Activated CD4-positive, CD25-positive, alpha-beta regulatory T cell (primary cell): ENCODE data around the gene CCNE1.

Experiments used
- DNase-seq, 4 experiments: peaks; one replicate each; lab custom pipeline; 2025; lab: John Stamatoyannopoulos, UW

The CCNE1 gene

DNA sequence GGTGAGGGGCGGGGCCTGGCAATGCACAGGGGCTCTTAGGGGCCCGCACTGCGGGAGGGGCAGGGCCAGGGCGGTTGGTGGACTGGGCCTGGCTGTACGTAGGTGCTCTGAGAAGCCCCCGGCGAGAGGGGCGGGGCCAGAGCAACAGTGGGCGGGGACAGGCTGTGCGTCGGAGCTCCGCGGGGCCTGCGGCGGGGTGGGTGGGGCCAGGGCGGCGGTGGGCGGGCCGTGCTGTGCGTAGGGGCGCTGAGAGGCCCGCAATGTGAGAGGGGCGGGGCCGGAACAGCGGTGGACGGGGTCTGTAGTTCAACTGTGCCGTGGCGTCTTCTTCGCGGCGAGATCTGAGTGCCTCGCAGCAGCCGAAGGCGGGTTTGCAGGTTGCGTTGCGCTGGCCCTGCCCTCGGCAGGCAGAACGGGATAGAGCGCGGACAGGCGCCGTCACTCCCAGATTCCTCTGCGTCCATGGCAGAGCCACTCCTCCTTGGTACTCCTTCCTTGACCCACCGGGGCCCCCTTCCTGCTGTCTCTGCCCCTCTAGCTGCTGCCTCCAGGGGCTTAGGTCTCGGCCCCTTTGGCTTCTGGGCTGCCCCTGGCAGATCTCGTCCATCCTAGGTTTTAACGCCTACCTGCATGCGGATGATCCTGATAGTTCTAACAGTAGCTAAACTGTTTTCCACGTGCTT, 33.2 kb downstream of the CCNE1 start:
- DNase-seq: peak; percentile 95 to 97 (median 96)

DNA sequence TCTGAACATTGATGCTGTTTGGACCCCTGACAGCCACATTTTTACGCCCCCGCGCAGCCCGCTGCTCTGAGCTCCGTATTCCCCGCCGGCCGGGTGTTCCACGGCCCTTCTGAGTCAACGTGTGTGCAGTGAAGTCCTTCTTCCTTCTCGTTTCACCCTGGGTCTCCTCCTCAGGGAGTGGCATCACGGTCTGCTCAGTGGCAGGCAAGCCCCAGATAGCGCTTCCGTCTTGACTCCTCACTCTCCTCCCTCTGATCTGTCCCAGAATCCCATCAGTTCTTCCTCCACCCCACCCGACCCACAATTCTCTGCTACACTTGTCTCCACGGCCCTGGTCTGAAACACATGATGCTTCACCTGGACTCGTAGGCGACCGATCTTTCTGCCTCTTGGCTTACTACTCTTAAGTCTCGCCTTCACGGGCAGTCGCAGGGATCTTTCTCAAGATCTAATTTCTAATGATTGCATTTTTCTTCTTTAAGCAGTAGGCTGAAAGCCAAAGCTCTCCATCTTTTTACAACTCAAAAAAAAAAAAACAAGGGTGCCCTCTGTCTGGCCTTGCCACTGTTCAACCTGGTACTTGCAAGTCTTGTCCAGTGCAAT, 33.9 kb downstream of the CCNE1 start:
- peak in 1 of 4 experiments; percentile 19 for DNase-seq

DNA sequence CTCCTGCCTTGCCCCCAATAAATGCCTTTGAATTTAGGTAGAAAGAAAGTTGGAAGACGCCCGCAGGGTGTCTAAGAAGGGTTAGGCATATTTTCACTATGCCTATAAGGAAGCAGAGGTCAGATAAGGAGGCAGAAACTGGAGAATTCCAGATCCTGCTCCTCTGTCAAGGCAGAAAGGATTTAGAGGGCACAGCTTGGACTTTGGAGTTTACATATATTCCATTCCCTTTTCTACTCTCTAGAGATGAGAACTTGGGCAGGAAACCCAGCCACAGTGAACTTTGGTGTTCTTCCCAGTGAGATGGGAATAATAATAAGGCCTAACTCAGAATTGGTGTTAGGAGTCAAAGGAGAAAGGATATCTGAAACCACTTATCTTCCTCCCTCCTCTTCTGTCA, 37.4 kb downstream of the CCNE1 start:
- DNase-seq: no peak

DNA sequence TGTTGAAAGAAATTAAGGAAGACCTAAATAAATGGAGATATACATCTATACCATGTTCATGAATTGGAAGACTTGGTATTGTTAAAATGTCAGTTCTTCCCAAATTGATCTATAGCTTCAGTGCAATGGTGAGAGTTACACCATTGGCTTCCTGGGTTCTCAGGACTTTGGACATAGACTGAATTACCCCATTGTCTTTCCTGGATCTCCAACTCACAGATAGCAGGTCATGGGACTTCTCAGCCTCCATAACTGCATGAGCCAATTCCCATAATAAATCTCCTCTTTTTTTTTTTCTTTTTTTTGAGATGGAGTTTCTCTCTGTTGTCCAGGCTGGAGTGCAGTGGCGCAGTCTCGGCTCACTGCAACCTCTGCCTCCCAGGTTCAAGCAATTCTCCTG, 38.7 kb downstream of the CCNE1 start:
- DNase-seq: no peak

DNA sequence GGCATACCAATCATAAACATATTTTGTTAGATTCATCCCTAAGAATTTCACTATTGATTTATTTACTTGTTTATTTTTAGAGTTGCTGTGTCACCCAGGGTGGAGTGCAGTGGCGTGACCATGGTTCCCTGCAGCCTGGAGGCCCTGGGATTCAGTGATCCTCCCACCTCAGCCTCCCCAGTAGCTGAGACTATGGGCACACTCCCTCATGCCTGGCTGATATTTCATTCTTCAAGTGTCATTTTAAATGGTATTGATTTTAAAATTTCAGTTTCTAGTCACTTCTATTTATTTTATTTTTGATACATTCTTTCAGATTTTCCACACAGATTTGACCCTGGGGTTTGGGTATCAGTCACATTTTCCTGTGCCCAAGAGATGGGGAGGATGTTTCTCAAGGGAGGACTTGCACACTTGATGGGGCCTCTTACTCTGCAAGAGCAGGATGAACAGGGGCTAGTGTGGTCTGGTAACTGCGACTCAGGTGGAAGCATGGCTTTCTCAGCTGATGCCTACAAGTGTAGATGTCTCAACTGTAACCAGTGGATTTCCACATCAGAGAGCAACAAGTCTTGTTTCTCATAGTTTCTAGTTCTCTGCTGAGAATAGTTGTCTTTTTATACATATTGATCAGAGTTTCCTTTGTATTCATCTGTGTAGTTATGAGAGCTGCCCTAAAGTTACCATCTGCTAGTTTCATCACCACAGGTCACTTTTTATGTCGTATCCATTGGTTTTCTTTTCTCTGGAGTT, 40.2 kb downstream of the CCNE1 start:
- DNase-seq: no peak

DNA sequence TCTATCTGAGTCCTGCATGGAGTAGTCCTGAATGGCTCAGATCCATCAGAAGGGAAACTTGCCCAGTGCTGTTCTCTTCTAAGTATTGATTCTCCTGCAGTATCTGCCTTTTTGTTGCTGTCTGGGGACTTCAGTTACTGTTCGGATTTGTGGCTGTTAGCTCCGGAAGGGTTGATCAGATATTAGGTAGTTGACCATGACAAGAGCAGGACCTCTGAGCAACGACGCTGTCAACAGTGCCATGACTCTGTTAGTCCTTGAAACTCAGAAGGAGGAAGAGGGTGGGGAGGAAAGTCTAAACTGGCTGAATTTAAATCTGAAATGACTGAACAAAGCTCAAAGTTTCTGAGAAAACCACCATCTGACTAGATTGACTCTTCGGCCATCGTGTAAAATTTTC, 42.2 kb downstream of the CCNE1 start:
- DNase-seq: no peak

DNA sequence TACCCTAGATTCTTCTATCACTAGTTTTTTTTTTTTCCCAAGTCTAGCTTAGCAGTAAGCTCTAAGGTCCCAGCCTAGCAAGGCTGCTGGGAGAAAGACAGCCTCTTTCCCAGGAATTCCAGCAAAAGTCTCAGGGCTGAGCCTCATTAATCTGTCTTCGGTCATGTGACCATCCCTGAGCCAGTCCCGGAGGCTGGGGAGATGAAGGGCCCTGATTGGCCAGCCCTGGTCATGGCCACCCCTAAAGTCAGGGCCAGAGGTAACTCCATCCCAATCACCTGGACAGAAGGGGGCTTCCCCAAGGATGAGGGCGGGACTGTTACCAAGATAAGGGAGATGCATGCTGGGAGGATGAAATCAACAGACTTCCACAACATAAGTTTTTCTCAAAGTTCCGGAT, 43.3 kb downstream of the CCNE1 start:
- no peak for DNase-seq

DNA sequence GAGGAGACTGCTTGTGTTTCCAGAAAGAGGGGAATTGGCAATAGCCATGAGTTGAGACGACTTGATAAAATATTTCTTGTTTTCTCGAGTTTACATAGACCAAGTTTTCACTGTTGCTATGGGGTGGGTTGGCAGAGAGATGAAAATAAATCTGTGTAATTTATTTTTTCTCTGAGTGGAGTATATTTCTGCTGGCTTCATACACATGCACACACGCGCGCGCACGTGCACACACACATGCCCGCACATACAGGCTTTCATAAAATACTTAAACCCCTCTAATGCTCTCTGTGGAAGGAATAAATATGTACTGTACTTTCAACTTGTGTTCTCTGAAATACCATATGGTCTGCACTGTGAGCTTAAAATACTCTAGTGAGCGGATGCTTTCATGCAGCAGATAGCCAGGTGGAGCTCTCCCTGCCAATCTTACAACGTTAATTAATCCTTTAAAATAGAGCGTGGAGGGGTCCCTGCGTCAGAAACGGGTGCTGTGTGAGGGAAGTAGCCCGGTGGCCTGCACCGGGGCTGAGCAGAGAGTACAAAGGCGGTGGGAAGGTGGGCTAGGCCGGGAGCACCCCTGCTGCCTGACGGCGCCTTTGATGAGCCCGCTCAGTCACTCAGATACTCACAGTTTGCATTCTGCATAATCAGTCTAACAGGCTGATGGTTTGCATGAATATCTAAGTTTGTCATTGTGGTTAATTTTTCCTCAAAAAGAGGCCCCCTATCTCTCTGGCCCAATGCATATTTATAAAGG, 44.1 kb downstream of the CCNE1 start:
- DNase-seq: no peak

DNA sequence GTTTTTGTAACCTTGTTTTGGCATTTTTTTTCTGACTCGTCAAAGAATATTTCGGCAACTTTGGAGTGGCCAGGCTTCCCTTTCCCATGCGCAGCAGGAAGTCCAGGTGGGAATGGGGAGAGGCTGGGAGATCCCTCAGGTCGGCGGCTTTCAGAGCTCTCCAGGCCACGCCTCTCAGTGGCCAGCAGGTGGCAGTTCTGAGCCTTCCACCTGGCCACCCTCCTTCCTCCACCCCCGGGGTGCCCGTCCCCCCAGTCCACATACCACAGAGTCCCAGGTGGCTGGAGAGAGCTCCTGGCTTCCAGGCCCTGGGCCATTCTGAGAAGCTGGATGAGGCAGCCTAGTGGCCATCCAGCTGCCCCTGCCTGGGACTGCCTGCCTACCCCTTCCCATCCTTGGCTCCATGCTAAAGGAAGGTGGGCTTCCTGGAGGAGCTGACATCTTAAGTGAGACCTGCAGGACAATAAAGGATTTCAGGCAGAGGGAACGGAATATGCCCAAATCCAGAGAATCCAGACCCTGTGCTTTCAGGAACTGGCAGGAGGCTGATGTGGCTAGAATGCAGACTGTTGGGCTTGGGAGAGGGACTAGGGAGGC, 46.3 kb downstream of the CCNE1 start:
- DNase-seq: no peak

DNA sequence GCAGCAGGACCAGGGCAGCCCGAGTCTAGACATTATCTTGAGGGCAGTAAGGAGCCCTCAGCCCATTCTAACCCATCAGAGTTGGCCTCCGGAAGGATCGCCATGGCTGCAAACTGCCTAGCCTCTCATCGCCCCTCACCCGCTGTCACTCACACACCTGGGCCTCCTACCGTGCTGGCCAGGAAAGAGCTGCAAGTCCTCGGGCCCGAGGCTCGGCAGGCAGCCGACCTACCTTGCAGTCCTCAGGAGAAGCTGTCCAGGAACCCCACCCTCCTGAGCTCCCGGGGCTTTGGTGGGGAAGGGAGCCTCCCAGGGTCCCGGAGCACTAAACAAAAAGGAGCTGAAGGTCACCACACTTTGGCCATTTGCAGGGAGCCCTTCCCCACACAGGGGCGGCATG, 46.8 kb downstream of the CCNE1 start:
- DNase-seq: no peak

DNA sequence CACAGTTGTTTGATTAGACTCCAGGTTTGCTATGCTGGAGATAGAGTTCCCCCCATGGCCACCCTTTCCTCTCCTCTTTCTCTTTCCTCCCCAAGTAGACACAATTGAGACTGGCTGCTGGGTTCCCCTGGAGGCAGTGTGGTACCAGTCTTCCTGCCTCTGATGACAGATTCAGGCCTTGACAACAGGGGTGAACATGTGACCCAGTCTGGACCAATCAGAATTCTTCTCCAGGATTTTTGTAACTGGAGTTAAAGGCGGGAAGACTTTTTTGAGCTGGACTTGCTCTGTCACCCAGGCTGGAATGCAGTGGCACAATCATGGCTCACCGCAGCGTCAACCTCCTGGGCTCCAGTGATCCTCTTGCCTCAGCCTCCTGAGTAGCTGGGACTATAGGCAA, 48.7 kb downstream of the CCNE1 start:
- DNase-seq: no peak

DNA sequence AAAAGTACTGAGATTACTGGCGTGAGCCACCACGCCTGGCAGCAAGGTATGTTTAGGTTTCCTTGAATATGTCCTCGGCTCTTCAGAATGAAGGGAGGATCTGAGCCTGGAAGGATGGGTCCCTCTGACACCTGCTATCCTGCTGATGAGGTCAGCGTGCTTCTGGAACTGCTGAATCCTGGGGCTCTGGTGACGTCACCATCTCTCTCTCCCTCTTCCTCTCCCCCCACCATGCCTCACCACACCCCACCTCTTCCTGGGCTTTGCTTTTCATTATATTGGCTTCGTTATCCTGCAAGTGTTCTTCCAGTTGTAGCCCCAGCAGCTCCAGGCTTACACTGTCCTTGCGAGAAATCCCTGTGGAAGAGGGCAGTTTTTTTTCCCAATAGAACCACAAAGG, 49.8 kb downstream of the CCNE1 start:
- no peak for DNase-seq

DNA sequence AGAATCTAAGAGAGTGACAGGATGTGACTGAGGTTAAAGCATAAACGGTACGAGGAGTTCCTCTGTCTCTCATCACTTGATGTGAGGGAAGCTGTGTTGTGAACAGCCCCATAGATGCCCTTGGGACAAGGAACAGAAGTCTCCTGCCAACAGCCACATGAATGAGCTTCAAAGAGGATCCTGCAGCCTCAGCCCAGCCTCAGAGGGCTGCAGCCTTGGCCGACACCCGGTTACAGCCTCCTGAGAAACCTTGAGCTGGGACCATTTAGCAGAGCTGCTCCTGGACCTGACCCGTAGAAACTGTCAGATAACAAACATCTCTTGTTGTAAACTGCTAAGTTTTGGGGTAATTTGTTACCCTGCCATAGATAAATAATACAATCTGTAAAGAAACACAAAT, 54.2 kb downstream of the CCNE1 start:
- no peak for DNase-seq

DNA sequence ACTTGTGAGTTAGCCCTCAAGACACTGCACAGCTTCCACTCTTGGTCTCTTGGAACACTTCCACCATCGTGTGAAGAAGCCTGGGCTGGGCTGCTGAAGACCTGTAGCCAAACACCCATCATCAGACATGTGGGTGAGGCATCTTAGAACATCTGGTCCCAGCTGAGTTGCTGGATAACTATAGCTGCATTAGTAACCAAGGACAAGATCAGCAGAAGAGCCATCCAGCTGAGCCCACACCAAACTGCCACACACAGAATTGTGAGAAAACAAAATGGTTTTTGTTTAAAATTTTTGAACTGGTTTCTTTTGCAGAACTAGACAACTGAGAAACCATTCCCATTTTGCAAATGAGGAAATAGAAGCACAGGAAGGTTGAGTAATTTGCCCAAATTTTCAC, 56.2 kb downstream of the CCNE1 start:
- DNase-seq: no peak

DNA sequence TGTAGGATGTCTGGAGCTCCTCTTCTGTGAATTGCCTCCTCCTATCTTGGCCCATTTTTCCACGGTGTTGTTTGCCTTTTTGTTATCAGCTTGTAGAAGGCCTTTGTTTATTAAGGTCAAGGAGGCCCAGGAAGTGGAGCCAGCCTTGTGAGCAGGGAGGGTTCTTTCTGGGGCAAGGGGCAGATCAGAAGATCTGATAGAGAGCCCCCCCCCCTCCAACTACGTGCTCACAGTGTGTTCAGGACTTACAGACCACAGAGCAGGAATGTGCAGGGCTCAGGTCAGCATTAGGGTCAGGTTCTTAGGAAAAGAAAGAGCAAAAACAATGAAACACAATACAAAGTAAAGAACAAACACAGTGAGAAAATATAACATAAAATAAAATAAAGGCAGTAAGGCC, 59.4 kb downstream of the CCNE1 start:
- DNase-seq: no peak

DNA sequence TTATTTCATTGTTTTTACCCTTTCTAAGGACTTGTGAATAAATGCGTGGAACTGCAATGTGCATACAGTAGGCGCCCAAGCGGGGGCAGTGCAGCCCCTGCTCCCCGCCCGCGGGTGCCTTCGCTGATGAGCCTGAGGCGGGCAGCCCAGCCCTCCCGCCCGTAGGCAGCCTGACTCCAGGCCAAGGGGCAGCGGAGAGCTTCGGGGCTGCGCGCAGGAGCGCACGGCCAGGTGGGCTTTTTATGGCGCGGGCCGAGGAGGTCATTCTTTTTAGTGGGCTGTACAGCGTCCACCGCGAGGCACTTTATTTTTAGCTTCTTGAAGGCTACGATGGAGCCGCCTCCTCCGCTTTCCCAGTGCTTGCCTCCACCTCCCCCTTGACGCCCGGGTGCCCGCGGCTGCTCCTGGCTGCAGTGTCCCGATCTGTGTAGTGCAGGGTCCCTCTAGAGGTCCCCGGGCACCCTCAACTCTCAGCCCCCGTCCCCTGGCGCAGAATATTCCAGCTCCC, 60.5 kb downstream of the CCNE1 start:
- DNase-seq: no peak

DNA sequence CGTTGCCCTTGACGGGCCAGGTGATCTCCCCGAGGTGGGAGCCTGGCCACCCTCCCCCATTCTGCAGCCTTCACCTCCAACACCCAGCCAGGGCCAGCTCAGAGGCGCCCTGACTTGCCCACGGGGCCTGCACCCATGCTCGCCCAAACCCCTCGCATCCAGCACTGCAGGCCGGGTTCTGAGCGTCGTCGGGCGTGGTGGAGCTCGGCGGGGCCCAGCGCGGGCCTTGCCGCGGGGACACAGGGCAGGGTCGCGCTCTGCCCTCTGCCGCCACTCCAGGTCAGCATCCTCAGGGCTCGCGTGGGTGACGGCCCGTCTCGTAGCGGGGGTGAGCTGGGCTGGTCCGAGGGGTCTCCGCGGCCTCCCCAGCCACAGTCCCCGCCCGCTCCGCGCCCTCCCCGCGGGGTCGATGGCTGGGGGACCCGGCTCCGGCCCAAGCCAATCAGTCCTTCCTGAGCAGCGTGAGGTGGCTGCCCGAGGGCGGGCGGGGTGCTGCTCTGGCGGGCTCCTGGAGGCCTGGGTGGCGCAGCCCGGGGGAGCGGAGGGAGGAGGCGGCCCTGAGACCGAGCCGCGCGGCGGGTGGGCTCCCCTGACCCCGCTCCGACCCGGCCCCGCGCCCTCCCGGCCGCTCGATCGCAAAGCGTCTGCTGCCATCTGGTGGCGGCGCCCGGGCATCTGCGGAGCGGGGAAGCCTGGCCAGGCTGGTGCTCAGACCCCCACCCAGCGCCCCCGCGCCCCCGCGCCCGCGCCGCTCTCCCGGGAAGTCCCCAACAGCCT, 61.4 kb downstream of the CCNE1 start:
- DNase-seq: peak; percentile 49 to 55 (median 54)
